ENCODE results near the gene FAN1.

GRCh38 chr15:30923429-30923828 is 19.7 kb downstream of the FAN1 start:
- TF ChIP-seq POLR2A (IDR thresholded peaks at IDR 0.05; ENCODE audit: low read depth, low read length): no peak
- no peak for TF ChIP-seq TAF1 (IDR thresholded peaks at IDR 0.05; ENCODE audit: borderline replicate concordance, low read depth, low read length)
- no peak for TF ChIP-seq POLR2AphosphoS5 (IDR thresholded peaks at IDR 0.05; ENCODE audit: low read depth, low read length)

Data from GM12892 (cell line).